ENCODE data around the gene RPS15A.

Gene RPS15A

GRCh38 chr16:18809165-18809564 lies 19.0 kb upstream of the RPS15A start:
- DNase-seq (ENCODE audit: insufficient read length) (no peak), FAIRE-seq (peak; percentile 30)
- TF ChIP-seq POLR2AphosphoS5 (IDR thresholded peaks at IDR 0.05; ENCODE audit: low read depth, low read length) (no peak), TAF1 (IDR thresholded peaks at IDR 0.05; ENCODE audit: borderline replicate concordance, low read depth, low read length) (no peak), POLR2A (IDR thresholded peaks at IDR 0.05; ENCODE audit: low read depth, low read length) (no peak)

GRCh38 chr16:18805257-18805773 lies 15.2 kb upstream of the RPS15A start:
- DNase-seq (ENCODE audit: insufficient read length) (no peak), FAIRE-seq (no peak)
- no peak for TF ChIP-seq POLR2AphosphoS5 (IDR thresholded peaks at IDR 0.05; ENCODE audit: low read depth, low read length)
- no peak for TF ChIP-seq TAF1 (IDR thresholded peaks at IDR 0.05; ENCODE audit: borderline replicate concordance, low read depth, low read length)
- TF ChIP-seq POLR2A (IDR thresholded peaks at IDR 0.05; ENCODE audit: low read depth, low read length) = no peak

GRCh38 chr16:18804540-18804939 lies 14.4 kb upstream of the RPS15A start:
- DNase-seq (ENCODE audit: insufficient read length) (no peak), FAIRE-seq (no peak)
- TF ChIP-seq POLR2A (IDR thresholded peaks at IDR 0.05; ENCODE audit: low read depth, low read length) (no peak), POLR2AphosphoS5 (IDR thresholded peaks at IDR 0.05; ENCODE audit: low read depth, low read length) (no peak)

- FAIRE-seq (no peak), DNase-seq (ENCODE audit: insufficient read length) (no peak)
- TF ChIP-seq POLR2A (IDR thresholded peaks at IDR 0.05; ENCODE audit: low read depth, low read length) (no peak), TAF1 (IDR thresholded peaks at IDR 0.05; ENCODE audit: borderline replicate concordance, low read depth, low read length) (no peak), POLR2AphosphoS5 (IDR thresholded peaks at IDR 0.05; ENCODE audit: low read depth, low read length) (no peak)
Observed at GRCh38 chr16:18803569-18804462, 13.7 kb upstream of the RPS15A start.

- no peak for TF ChIP-seq POLR2AphosphoS5 (IDR thresholded peaks at IDR 0.05; ENCODE audit: low read depth, low read length)
- TF ChIP-seq POLR2A (IDR thresholded peaks at IDR 0.05; ENCODE audit: low read depth, low read length) = no peak
- no peak for TF ChIP-seq TAF1 (IDR thresholded peaks at IDR 0.05; ENCODE audit: borderline replicate concordance, low read depth, low read length)
- DNase-seq (ENCODE audit: insufficient read length) (no peak), FAIRE-seq (no peak)
Observed at GRCh38 chr16:18802767-18803343, 12.7 kb upstream of the RPS15A start.

GRCh38 chr16:18801145-18801972 lies 11.2 kb upstream of the RPS15A start, which contains the start of gene ARL6IP1:
Gene ARL6IP1 (minus strand): TSS chr16:18801549. CDS start chr16:18801466, 83 bp downstream.
- FAIRE-seq (peak; percentile 98), DNase-seq (ENCODE audit: insufficient read length) (peak; percentile 93)
- TF ChIP-seq POLR2A (IDR thresholded peaks at IDR 0.05; ENCODE audit: low read depth, low read length) (peak; percentile 99), POLR2AphosphoS5 (IDR thresholded peaks at IDR 0.05; ENCODE audit: low read depth, low read length) (peak; percentile 99), TAF1 (IDR thresholded peaks at IDR 0.05; ENCODE audit: borderline replicate concordance, low read depth, low read length) (peak; percentile 76; the same call in 1 of the 2 replicates)

GRCh38 chr16:18800775-18801144 lies 10.6 kb upstream of the RPS15A start:
- TF ChIP-seq POLR2A (IDR thresholded peaks at IDR 0.05; ENCODE audit: low read depth, low read length) (no peak), TAF1 (IDR thresholded peaks at IDR 0.05; ENCODE audit: borderline replicate concordance, low read depth, low read length) (no peak), POLR2AphosphoS5 (IDR thresholded peaks at IDR 0.05; ENCODE audit: low read depth, low read length) (no peak)
- FAIRE-seq (no peak), DNase-seq (ENCODE audit: insufficient read length) (no peak)

- TF ChIP-seq POLR2AphosphoS5 (IDR thresholded peaks at IDR 0.05; ENCODE audit: low read depth, low read length) (no peak), TAF1 (IDR thresholded peaks at IDR 0.05; ENCODE audit: borderline replicate concordance, low read depth, low read length) (no peak), POLR2A (IDR thresholded peaks at IDR 0.05; ENCODE audit: low read depth, low read length) (0 out of 2 replicates have a peak, but pooled peaks have one; percentile 24)
- FAIRE-seq (peak; percentile 17), DNase-seq (ENCODE audit: insufficient read length) (no peak)
Observed at GRCh38 chr16:18800293-18800692, 10.2 kb upstream of the RPS15A start.

GRCh38 chr16:18799500-18799899 lies 9.4 kb upstream of the RPS15A start:
- DNase-seq (ENCODE audit: insufficient read length) = no peak
- no peak for TF ChIP-seq POLR2AphosphoS5 (IDR thresholded peaks at IDR 0.05; ENCODE audit: low read depth, low read length)
- no peak for TF ChIP-seq POLR2A (IDR thresholded peaks at IDR 0.05; ENCODE audit: low read depth, low read length)
- no peak for TF ChIP-seq TAF1 (IDR thresholded peaks at IDR 0.05; ENCODE audit: borderline replicate concordance, low read depth, low read length)
- no peak for FAIRE-seq

- DNase-seq (ENCODE audit: insufficient read length) (no peak), FAIRE-seq (no peak)
- TF ChIP-seq TAF1 (IDR thresholded peaks at IDR 0.05; ENCODE audit: borderline replicate concordance, low read depth, low read length) (no peak), POLR2A (IDR thresholded peaks at IDR 0.05; ENCODE audit: low read depth, low read length) (no peak)
Observed at GRCh38 chr16:18797746-18798145, 7.6 kb upstream of the RPS15A start.

GRCh38 chr16:18796377-18796776 lies 6.2 kb upstream of the RPS15A start:
- DNase-seq (ENCODE audit: insufficient read length) = no peak
- no peak for FAIRE-seq
- TF ChIP-seq POLR2AphosphoS5 (IDR thresholded peaks at IDR 0.05; ENCODE audit: low read depth, low read length) (no peak), POLR2A (IDR thresholded peaks at IDR 0.05; ENCODE audit: low read depth, low read length) (no peak), TAF1 (IDR thresholded peaks at IDR 0.05; ENCODE audit: borderline replicate concordance, low read depth, low read length) (no peak)

Measured in GM12892 (cell line).